Esophagus muscularis mucosa (tissue), 4 donors: ENCODE results near the gene CHFR. TPM values are rescaled to one million over a fixed set of nuclear protein-coding genes. Genes with fewer than 3 reads are reported as not detected.
"Not testable (repeated sequence)": the region's sequence is repeated elsewhere in the genome, so short reads cannot be mapped to it uniquely, and the experiment has no call there.

Experiments used
- DNase-seq: peaks from one replicate; pipeline ENCODE4 v3.0.0-alpha.2; 2017; ENCODE audit errors: extremely low spot score
- H3K27ac ChIP-seq, 4 donors: fragments of 200-600 bp; sonication (generic); replicated peaks in 1 of 4; 1 replicate in 3 of 4; 2 replicates in 1 of 4; pipeline ENCODE4 v1.5.1; 2016 to 2019; ENCODE audit warnings: mild to moderate bottlenecking in 1 of 4
- H3K27me3 ChIP-seq, 4 donors: fragments of 200-600 bp; sonication (generic); one replicate each; pipeline versions ENCODE4 v1.5.1 to v1.6.0; 2016 to 2019
- H3K36me3 ChIP-seq, 4 donors: fragments of 200-600 bp; sonication (generic); one replicate each; pipeline ENCODE4 v1.5.1; 2016 to 2019
- H3K4me1 ChIP-seq, 4 donors: fragments of 200-600 bp; sonication (generic); one replicate each; pipeline ENCODE4 v1.5.1; 2016 to 2019
- H3K4me3 ChIP-seq, 4 donors: fragments of 200-600 bp; sonication (generic); 1 replicate in 2 of 4; 2 replicates in 2 of 4; pipeline ENCODE4 v1.5.1; 2016 to 2019; ENCODE audit warnings: mild to moderate bottlenecking in 4 of 4, moderate library complexity in 1 of 4
- H3K9me3 ChIP-seq, 4 donors: fragments of 200-600 bp; sonication (generic); 1 replicate in 3 of 4; 2 replicates in 1 of 4; pipeline ENCODE4 v1.5.1; 2016 to 2019
- CTCF ChIP-seq, 3 experiments: fragments of 200-600 bp in 2 of 3; fragments of 450-650 bp in 1 of 3; sonication (generic) in 2 of 3; IDR thresholded peaks; one replicate each; pipeline ENCODE4 v1.5.1; 2017 to 2019; ENCODE audit warnings: antibody characterized with exemption in 3 of 3, mild to moderate bottlenecking in 2 of 3, moderate library complexity in 1 of 3
- EP300 ChIP-seq: sonication (generic); formaldehyde crosslinking; IDR thresholded peaks from one replicate; pipeline ENCODE4 v1.6.1; 2017; ENCODE audit warnings: antibody characterized with exemption
- POLR2A ChIP-seq: fragments of 450-650 bp; IDR thresholded peaks from one replicate; pipeline ENCODE4 v1.6.1; 2017; ENCODE audit warnings: antibody characterized with exemption, moderate library complexity, mild to moderate bottlenecking, low read depth
- POLR2AphosphoS5 ChIP-seq, 2 donors: sonication (generic); formaldehyde crosslinking; IDR thresholded peaks; one replicate each; pipeline ENCODE4 v1.6.1; 2017; ENCODE audit warnings: antibody characterized with exemption in 2 of 2
- WGBS: methylation state at CpG from one replicate; pipeline ENCODE4 v1.1.5; 2018; 5-methylcytosine and 5-hydroxymethylcytosine counted together
- intact Hi-C: fragments of 100-400 bp; cut with DNase I; formaldehyde crosslinking; loops from one replicate; pipeline ENCODE4 v1.15.1; 2023
- total RNA-seq, 4 donors: library from RNA; depleted of rRNA; stranded (reverse); fragments of >200 nt; gene quantifications; one replicate each; pipeline versions ENCODE4 v1.1.0 to v1.2.1, GENCODE V29; 2016

Gene CHFR
- total RNA-seq, 4 donors from 2014 or later = 35.7 to 41.7 (median 40.0) TPM

GRCh38 chr12:132861558-132861957 is 25.8 kb downstream of the CHFR start:
- no peaks in the 10 kb centered on the region for H3K27me3 ChIP-seq
- no peak overlapping the region for H3K27ac ChIP-seq
- TF ChIP-seq CTCF (IDR thresholded peaks at IDR 0.05) = no peak
- no peak for TF ChIP-seq EP300
- TF ChIP-seq POLR2A = no peak
- TF ChIP-seq POLR2AphosphoS5 (IDR thresholded peaks at IDR 0.05) = no peak
- no peak overlapping the region for H3K4me3 ChIP-seq
- H3K9me3 ChIP-seq = no peaks in the 10 kb centered on the region
- WGBS = 92% methylated on average over 8 of the region's 8 CpGs
- H3K36me3 ChIP-seq = peaks cover 62 to 84% (median 80%) of the 10 kb centered on the region in 4 donors
- no peak for DNase-seq
- intact Hi-C loops = no loop called here
- H3K4me1 ChIP-seq = no peaks in the 10 kb centered on the region

GRCh38 chr12:132858718-132859266 is 28.6 kb downstream of the CHFR start:
- intact Hi-C loops = no loop called here
- no peaks in the 10 kb centered on the region for H3K27me3 ChIP-seq
- no peak for DNase-seq
- no peaks in the 10 kb centered on the region for H3K9me3 ChIP-seq
- TF ChIP-seq EP300 (no peak), POLR2AphosphoS5 (IDR thresholded peaks at IDR 0.05) (no peak)
- peaks cover 80 to 94% (median 90%) of the 10 kb centered on the region in 4 donors for H3K36me3 ChIP-seq
- WGBS = 96% methylated on average over 18 of the region's 18 CpGs
- H3K4me1 ChIP-seq = no peaks in the 10 kb centered on the region
- H3K4me3 ChIP-seq = no peak overlapping the region
- H3K27ac ChIP-seq = no peak overlapping the region

GRCh38 chr12:132857019-132857418 is 30.4 kb downstream of the CHFR start:
- H3K27ac ChIP-seq, H3K27me3 ChIP-seq, H3K4me1 ChIP-seq, intact Hi-C loops, H3K4me3 ChIP-seq, H3K9me3 ChIP-seq, DNase-seq: not testable (repeated sequence)
- H3K36me3 ChIP-seq = peaks cover 94 to 100% (median 99%) of the 10 kb centered on the region in 4 donors
- 87% methylated on average over 9 of the region's 21 CpGs for WGBS

DNA sequence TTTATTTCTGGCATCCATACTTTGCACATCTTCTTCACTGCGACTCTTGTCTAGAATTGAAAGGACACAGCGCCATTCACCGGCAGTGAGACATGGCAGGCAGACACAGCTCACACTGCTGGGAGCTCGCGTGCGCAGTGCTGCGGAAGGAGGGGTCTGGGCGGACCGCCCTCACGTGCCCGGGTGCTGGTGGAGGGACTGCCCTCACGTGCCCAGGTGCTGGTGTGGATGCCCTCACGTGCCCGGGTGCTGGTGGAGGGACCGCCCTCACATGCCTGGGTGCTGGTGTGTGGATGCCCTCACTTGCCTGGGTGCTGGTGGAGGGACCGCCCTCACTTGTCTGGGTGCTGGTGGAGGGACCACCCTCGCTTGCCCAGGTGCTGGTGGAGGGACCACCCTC is 30.8 kb downstream of the CHFR start:
- Histone ChIP-seq H3K4me1 (no peaks in the 10 kb centered on the region), H3K9me3 (no peaks in the 10 kb centered on the region), H3K4me3 (no peak overlapping the region), H3K27me3 (no peaks in the 10 kb centered on the region), H3K36me3 (peaks cover 94 to 100% (median 99%) of the 10 kb centered on the region in 4 donors), H3K27ac (no peak overlapping the region)
- intact Hi-C loops = no loop called here
- TF ChIP-seq EP300 (no peak), POLR2A (no peak), CTCF (IDR thresholded peaks at IDR 0.05) (no peak), POLR2AphosphoS5 (IDR thresholded peaks at IDR 0.05) (no peak)
- 98% methylated on average over 12 of the region's 17 CpGs for WGBS
- no peak for DNase-seq

DNA sequence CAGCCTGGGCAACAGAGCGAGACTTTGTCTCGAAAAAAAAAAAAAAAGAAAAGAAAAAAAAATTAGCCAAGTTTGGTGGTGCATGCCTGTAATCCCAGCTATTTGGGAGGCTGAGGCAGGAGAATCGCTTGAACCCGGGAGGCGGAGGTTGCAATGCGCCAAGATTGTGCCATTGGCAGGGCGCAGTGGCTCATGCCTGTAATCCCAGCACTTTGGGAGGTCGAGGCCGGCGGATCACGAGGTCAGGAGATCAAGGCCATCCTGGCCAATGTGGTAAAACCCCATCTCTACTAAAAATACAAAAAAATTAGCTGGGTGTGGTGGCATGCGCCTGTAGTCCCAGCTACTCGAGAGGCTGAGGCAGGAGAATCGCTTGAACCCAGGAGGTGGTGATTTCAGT is 32.2 kb downstream of the CHFR start:
- intact Hi-C loops, H3K4me1 ChIP-seq, H3K4me3 ChIP-seq, H3K9me3 ChIP-seq, H3K27ac ChIP-seq, H3K27me3 ChIP-seq, DNase-seq: not testable (repeated sequence)
- WGBS = 96% methylated on average over 14 of the region's 14 CpGs
- peaks cover 93 to 100% (median 99%) of the 10 kb centered on the region in 4 donors for H3K36me3 ChIP-seq

- no peak overlapping the region for H3K4me3 ChIP-seq
- no peaks in the 10 kb centered on the region for H3K9me3 ChIP-seq
- no peak overlapping the region for H3K27ac ChIP-seq
- H3K36me3 ChIP-seq = peaks cover 86 to 100% (median 98%) of the 10 kb centered on the region in 4 donors
- intact Hi-C loops = no loop called here
- TF ChIP-seq CTCF (IDR thresholded peaks at IDR 0.05) (no peak), POLR2A (no peak), EP300 (no peak), POLR2AphosphoS5 (IDR thresholded peaks at IDR 0.05) (no peak)
- 96% methylated on average over 20 of the region's 51 CpGs for WGBS
- H3K27me3 ChIP-seq = no peaks in the 10 kb centered on the region
- no peaks in the 10 kb centered on the region for H3K4me1 ChIP-seq
- DNase-seq = no peak
Observed at GRCh38 chr12:132853285-132854092, 33.9 kb downstream of the CHFR start.
